K562 (cell line): ENCODE measurements around the gene MAP1LC3B2. TPM values are rescaled to one million over a fixed set of nuclear protein-coding genes. Genes with fewer than 3 reads are reported as not detected.

ENCODE experiments used
- ATAC-seq: fragments of 200-7000 bp; cut with Tn5 transposase; 3 replicates; pipeline ENCODE4 v1.9.1; 2020; ENCODE audit warnings: moderate library complexity
- BruUV-seq: library from RNA; stranded (reverse); fragments of 400-500 nt; replicated peaks from 2 replicates; lab custom pipeline; 2021; lab: Mats Ljungman, UMichigan
- CTCF ChIA-PET: fragments of 300-600 bp; formaldehyde crosslinking; extraction: SDS; loops from one replicate; lab custom pipeline; 2021; ENCODE audit warnings: low intra/inter-chr PET ratio; lab: Yijun Ruan, JAX
- POLR2A ChIA-PET: fragments of 300-600, 350-650 bp; sonication (Branson Sonifier 250); formaldehyde crosslinking; extraction: SDS; loops from one replicate; lab custom pipeline; 2021; ENCODE audit warnings: antibody characterized with exemption, inconsistent platforms; lab: Yijun Ruan, JAX
- DNase-seq, 4 experiments: peaks; one replicate each; pipeline versions ENCODE4 v3.0.0 to v3.0.0-alpha.2; 2011 to 2018; ENCODE audit warnings: low spot score in 3 of 4, mixed read lengths in 3 of 4; ENCODE audit errors: extremely low read depth in 1 of 4
- FAIRE-seq: peaks from 2 replicates; lab custom pipeline; 2011; peaks lifted over from hg19 to GRCh38; lab: Jason Lieb, UNC
- H2AFZ ChIP-seq: 2 replicates; pipeline ENCODE4 v1.6.0; 2011; ENCODE audit warnings: low read depth, low read length, control low read depth, inconsistent platforms
- H3K27ac ChIP-seq: fragments of 200-600 bp; 3 replicates; pipeline ENCODE4 v1.8.0; 2011; ENCODE audit warnings: low read depth, mild to moderate bottlenecking, control low read depth, inconsistent platforms, low read length, moderate library complexity, mixed read lengths; ENCODE audit errors: extremely low read depth
- H3K27me3 ChIP-seq, 2 experiments: fragments of 300-600 bp in 1 of 2; 2 replicates in 1 of 2; 3 replicates in 1 of 2; pipeline versions ENCODE4 v1.6.0 to v1.8.0; 2011; ENCODE audit warnings: inconsistent platforms in 2 of 2, low read length in 2 of 2, mild to moderate bottlenecking in 1 of 2, mixed read lengths in 1 of 2, moderate library complexity in 1 of 2; ENCODE audit not compliant: control insufficient read depth in 2 of 2, insufficient read depth in 2 of 2
- H3K36me3 ChIP-seq: fragments of 300-600 bp; 3 replicates; pipeline ENCODE4 v1.8.0; 2011; ENCODE audit warnings: mild to moderate bottlenecking, low read length, inconsistent platforms; ENCODE audit not compliant: control insufficient read depth, insufficient read depth
- H3K4me1 ChIP-seq, 2 experiments: fragments of 200-600 bp in 1 of 2; replicated peaks in 1 of 2; 2 replicates in 1 of 2; 3 replicates in 1 of 2; pipeline versions ENCODE4 v1.5.1 to v1.8.0; 2011; ENCODE audit warnings: inconsistent platforms in 2 of 2, low read length in 2 of 2, mild to moderate bottlenecking in 1 of 2, mixed read lengths in 1 of 2, moderate library complexity in 1 of 2; ENCODE audit not compliant: control insufficient read depth in 2 of 2, insufficient read depth in 2 of 2
- H3K4me2 ChIP-seq: 2 replicates; pipeline ENCODE4 v1.6.1; 2011; ENCODE audit warnings: low read length, control low read depth, inconsistent platforms, mixed read lengths; ENCODE audit not compliant: insufficient read depth
- H3K4me3 ChIP-seq: fragments of 200-600 bp; sonication (generic), shearing (Covaris generic); 2 replicates; pipeline ENCODE4 v1.5.1; 2016; ENCODE audit warnings: control low read depth, inconsistent platforms
- H3K79me2 ChIP-seq: fragments of 200-600 bp; 3 replicates; pipeline ENCODE4 v1.8.0; 2011; ENCODE audit warnings: low read length, inconsistent platforms; ENCODE audit not compliant: control insufficient read depth, insufficient read depth
- H3K9ac ChIP-seq, 2 experiments: 2 replicates each; pipeline versions ENCODE4 v1.6.0 to v1.6.1; 2011; ENCODE audit warnings: low read depth in 2 of 2, low read length in 2 of 2, control low read depth in 1 of 2, inconsistent platforms in 1 of 2, mild to moderate bottlenecking in 1 of 2, mixed read lengths in 1 of 2; ENCODE audit not compliant: insufficient read depth in 1 of 2
- H3K9me1 ChIP-seq: one replicate; pipeline ENCODE4 v1.6.0; 2011; ENCODE audit warnings: inconsistent platforms, mild to moderate bottlenecking, low read length, moderate library complexity; ENCODE audit not compliant: control insufficient read depth, insufficient read depth
- H3K9me3 ChIP-seq: replicated peaks from 2 replicates; pipeline ENCODE4 v1.5.1; 2011; ENCODE audit warnings: low read depth, low read length, inconsistent platforms; ENCODE audit not compliant: control insufficient read depth, insufficient read depth
- H4K20me1 ChIP-seq: replicated peaks from 2 replicates; pipeline ENCODE4 v1.6.1; 2011; ENCODE audit warnings: low read length, inconsistent platforms, mixed read lengths; ENCODE audit not compliant: control insufficient read depth, insufficient read depth
- BMI1 ChIP-seq: fragments of 150-350 bp; IDR thresholded peaks from 2 replicates; pipeline ENCODE4 v1.6.1; 2014; ENCODE audit warnings: low read length
- CBFA2T2 ChIP-seq: fragments of 450-650 bp; conservative IDR thresholded peaks from 2 replicates; pipeline ENCODE4 v1.6.1; 2017; ENCODE audit warnings: mild to moderate bottlenecking
- GABPB2 ChIP-seq: fragments of 250-450 bp; sonication (Bioruptor Pico); conservative IDR thresholded peaks from 2 replicates; pipeline ENCODE4 v1.5.1; 2021; ENCODE audit warnings: mild to moderate bottlenecking
- PCBP1 ChIP-seq: fragments of 200-400 bp; formaldehyde crosslinking; IDR thresholded peaks from 2 replicates; pipeline ENCODE4 v1.6.1; 2018; ENCODE audit warnings: mild to moderate bottlenecking, low read depth, low read length; ENCODE audit not compliant: poor library complexity, severe bottlenecking
- TAF7 ChIP-seq: fragments of 450-650 bp; IDR thresholded peaks from 2 replicates; pipeline ENCODE4 v1.6.1; 2016; ENCODE audit warnings: missing genetic modification characterization, missing compliant biosample characterization
- ZBTB17 ChIP-seq: fragments of 450-650 bp; formaldehyde crosslinking; IDR thresholded peaks from 2 replicates; pipeline ENCODE4 v1.4.0; 2020; ENCODE audit warnings: mild to moderate bottlenecking
- ZNF24 ChIP-seq: fragments of 450-650 bp; IDR thresholded peaks from 2 replicates; pipeline ENCODE4 v1.6.1; 2016
- ZNF311 ChIP-seq: fragments of 250-450 bp; sonication (Bioruptor Pico); IDR thresholded peaks from 2 replicates; pipeline ENCODE4 v1.4.0; 2020; ENCODE audit warnings: mild to moderate bottlenecking, moderate library complexity
- ZNF445 ChIP-seq: fragments of 250-450 bp; sonication (Bioruptor Pico); IDR thresholded peaks from 2 replicates; pipeline ENCODE4 v1.4.0; 2020; ENCODE audit warnings: low read depth, mild to moderate bottlenecking, moderate library complexity
- WGBS: fragments of 100-300 bp; shearing (Covaris generic); methylation state at CpG from one replicate; pipeline ENCODE4 v1.1.6; 2016; ENCODE audit warnings: low coverage, mixed read lengths; ENCODE audit not compliant: insufficient coverage; ENCODE audit errors: missing lambda C conversion rate; 5-methylcytosine and 5-hydroxymethylcytosine counted together
- in situ Hi-C: fragments of 300-500 bp; cut with MboI; formaldehyde crosslinking; loops from 4 replicates; pipeline ENCODE4 v1.15.0; 2018; ENCODE audit warnings: inconsistent platforms, mixed read lengths
- intact Hi-C: fragments of 100-400 bp; cut with micrococcal nuclease; formaldehyde crosslinking; loops from 2 replicates; pipeline ENCODE4 v1.14.2; 2022
- polyA plus RNA-seq, 8 experiments: library from polyadenylated mRNA; depleted of rRNA in 4 of 8; stranded (reverse) in 5 of 8; unstranded in 3 of 8; fragments of >200 nt; fragmentation: Nextera tagmentation in 2 of 8; fragmentation: Illumina TruSeq in 1 of 8; extraction: Ambion mirVana in 2 of 8; extraction: Trizol in 1 of 8; gene quantifications; 2 replicates each; pipeline versions ENCODE4 v1.2.1 to v1.2.3, GENCODE V29; 2011 to 2014; ENCODE audit warnings: inconsistent platforms in 1 of 8, missing spikeins in 1 of 8
- total RNA-seq, 7 experiments: library from RNA; depleted of rRNA in 6 of 7; stranded (reverse); fragments of >200 nt in 6 of 7; fragmentation: Illumina TruSeq in 2 of 7; extraction: Trizol in 2 of 7; gene quantifications; 2 replicates each; pipeline versions ENCODE4 v1.2.1 to v1.2.3, GENCODE V29; 2011 to 2021; ENCODE audit warnings: low replicate concordance in 1 of 7
- TF ChIP-seq, protein P1 (sequence below): fragments of 450-650 bp; formaldehyde crosslinking; IDR thresholded peaks from 2 replicates; pipeline ENCODE4 v1.4.0; 2020; ENCODE audit warnings: mild to moderate bottlenecking, mixed read lengths
- TF ChIP-seq, protein P2 (sequence below), 2 experiments: fragments of 450-650 bp; conservative IDR thresholded peaks; 2 replicates each; pipeline ENCODE4 v1.6.1; 2017; ENCODE audit warnings: mild to moderate bottlenecking in 2 of 2, moderate library complexity in 2 of 2
- TF ChIP-seq, protein P3 (sequence below): fragments of 250-450 bp; sonication (Bioruptor Pico); IDR thresholded peaks from 2 replicates; pipeline ENCODE4 v1.4.0; 2020; ENCODE audit warnings: borderline replicate concordance
- TF ChIP-seq, protein P4 (sequence below): fragments of 450-650 bp; formaldehyde crosslinking; conservative IDR thresholded peaks from 2 replicates; pipeline ENCODE4 v1.4.0; 2022; ENCODE audit warnings: mild to moderate bottlenecking, missing genetic modification characterization

Gene MAP1LC3B2
- total and polyA plus RNA-seq, 9 of the 15 experiments (the other 6 are each of a cell fraction or from before 2014, with no cell fraction given), result 0.53 to 2.8 (median 0.76) TPM; not detected in 2

DNA sequence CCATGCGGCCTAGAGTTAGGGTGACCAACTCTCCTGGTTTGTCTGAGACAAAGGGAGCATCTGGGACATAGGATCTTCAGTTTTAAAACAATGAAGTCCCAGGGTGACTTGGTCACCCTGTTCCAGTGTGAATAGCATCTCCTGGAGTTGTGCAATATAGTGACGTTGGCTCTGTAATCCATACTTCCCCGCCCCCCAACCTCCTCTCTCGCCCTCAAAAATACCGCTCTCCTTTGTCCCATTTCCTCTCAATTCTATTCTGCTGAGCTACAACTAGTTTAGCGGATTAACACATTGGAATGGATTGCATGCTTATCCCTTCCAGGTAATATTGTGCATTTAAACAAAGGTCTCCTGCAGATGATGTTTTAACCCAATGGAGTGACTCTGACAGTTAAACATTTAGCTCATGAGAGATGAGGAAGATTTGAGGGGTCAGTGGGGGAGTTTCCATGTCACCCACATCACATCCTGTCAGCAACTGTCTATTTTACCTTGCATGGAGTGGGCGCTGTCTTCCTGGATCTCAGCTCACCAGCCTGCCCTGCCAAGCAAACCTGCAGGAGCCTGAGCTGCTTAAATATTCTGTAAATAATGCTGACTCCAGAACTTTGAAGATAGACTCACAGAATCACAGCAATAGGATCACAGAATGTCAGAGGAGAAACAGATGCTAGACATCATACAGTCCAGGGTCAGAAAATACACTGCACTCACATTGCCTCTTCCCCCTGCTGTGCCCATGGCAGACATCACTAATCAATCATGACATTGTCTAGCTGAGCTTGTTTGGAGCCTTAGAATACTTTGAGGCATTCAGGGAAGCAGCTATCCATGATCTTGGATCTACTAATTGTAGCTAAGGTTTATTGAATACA is 43.0 kb downstream of the MAP1LC3B2 start (continued):
- TF ChIP-seq ZBTB17 (CRISPR knock-in tag) (peak; percentile 95), BMI1 (no peak)
- TF ChIP-seq, protein P1, sequence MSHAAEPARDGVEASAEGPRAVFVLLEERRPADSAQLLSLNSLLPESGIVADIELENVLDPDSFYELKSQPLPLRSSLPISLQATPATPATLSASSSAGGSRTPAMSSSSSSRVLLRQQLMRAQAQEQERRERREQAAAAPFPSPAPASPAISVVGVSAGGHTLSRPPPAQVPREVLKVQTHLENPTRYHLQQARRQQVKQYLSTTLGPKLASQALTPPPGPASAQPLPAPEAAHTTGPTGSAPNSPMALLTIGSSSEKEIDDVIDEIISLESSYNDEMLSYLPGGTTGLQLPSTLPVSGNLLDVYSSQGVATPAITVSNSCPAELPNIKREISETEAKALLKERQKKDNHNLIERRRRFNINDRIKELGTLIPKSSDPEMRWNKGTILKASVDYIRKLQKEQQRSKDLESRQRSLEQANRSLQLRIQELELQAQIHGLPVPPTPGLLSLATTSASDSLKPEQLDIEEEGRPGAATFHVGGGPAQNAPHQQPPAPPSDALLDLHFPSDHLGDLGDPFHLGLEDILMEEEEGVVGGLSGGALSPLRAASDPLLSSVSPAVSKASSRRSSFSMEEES, result no peak

DNA sequence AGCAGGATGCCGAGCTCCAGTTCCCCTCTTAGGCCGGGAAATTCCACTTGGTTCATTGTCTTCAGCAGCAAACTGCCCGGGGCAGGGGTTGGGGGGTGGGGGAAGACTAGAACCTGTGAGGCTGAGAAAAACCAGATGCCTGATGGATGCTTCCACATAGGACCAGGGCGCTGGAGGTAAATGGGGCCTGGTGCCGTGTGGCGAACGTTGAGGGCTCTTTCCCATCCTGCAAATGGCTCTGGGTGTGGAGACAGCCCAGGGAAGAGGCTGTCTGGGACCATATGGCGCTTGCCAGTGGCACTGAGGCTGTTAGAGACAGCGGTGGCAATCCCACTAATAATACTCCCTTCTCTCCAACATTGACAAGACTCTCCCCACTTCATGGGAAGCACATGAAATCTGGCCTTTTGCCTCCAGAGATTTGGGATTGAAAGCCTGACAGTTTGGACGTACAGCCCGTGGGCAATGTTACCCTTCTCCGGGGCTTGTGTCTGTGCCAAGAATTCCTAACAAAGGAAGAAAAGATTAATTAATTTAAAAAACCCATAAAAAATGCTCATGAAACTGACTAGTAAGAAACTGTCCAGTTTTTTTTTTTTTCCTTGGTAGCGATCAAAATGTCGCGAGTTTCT is 44.5 kb downstream of the MAP1LC3B2 start:
- Histone ChIP-seq H3K36me3 (no peaks in the 10 kb centered on the region), H3K4me2 (no peak overlapping the region), H3K27me3 (no peaks in the 10 kb centered on the region), H2AFZ (no peak overlapping the region), H3K9me1 (no peaks in the 10 kb centered on the region), H3K9ac (no peak overlapping the region; a peak in 1 of 4 replicates), H3K27ac (no peak overlapping the region), H3K9me3 (no peaks in the 10 kb centered on the region), H4K20me1 (no peaks in the 10 kb centered on the region), H3K4me3 (no peak overlapping the region), H3K4me1 (peaks cover 26 to 35% of the 10 kb centered on the region in 2 experiments), H3K79me2 (no peaks in the 10 kb centered on the region)
- BruUV-seq, result no TSS peak
- CTCF ChIA-PET, result no interaction called here
- in situ Hi-C loops, result no loop called here
- no peak for FAIRE-seq
- WGBS, result 84% methylated on average over 12 of the region's 15 CpGs
- no peak for ATAC-seq
- POLR2A ChIA-PET, result interaction anchor here (0.5 to 0.7 kb wide), 3 partner anchors 13 to 557 kb away, joined by 3 to 4 read pairs (median 3); no protein-coding TSS in a partner anchor
- intact Hi-C loops, result no loop called here
- no peak for DNase-seq
- TF ChIP-seq CBFA2T2 (no peak), ZNF445 (no peak), TAF7 (tag) (no peak), ZNF24 (no peak), PCBP1 (no peak), GABPB2 (CRISPR knock-in tag) (no peak), ZNF311 (CRISPR knock-in tag) (no peak)
- TF ChIP-seq, protein P2, sequence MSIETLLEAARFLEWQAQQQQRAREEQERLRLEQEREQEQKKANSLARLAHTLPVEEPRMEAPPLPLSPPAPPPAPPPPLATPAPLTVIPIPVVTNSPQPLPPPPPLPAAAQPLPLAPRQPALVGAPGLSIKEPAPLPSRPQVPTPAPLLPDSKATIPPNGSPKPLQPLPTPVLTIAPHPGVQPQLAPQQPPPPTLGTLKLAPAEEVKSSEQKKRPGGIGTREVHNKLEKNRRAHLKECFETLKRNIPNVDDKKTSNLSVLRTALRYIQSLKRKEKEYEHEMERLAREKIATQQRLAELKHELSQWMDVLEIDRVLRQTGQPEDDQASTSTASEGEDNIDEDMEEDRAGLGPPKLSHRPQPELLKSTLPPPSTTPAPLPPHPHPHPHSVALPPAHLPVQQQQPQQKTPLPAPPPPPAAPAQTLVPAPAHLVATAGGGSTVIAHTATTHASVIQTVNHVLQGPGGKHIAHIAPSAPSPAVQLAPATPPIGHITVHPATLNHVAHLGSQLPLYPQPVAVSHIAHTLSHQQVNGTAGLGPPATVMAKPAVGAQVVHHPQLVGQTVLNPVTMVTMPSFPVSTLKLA (conservative IDR thresholded peaks at IDR 0.05), result no peak
- TF ChIP-seq, protein P3, sequence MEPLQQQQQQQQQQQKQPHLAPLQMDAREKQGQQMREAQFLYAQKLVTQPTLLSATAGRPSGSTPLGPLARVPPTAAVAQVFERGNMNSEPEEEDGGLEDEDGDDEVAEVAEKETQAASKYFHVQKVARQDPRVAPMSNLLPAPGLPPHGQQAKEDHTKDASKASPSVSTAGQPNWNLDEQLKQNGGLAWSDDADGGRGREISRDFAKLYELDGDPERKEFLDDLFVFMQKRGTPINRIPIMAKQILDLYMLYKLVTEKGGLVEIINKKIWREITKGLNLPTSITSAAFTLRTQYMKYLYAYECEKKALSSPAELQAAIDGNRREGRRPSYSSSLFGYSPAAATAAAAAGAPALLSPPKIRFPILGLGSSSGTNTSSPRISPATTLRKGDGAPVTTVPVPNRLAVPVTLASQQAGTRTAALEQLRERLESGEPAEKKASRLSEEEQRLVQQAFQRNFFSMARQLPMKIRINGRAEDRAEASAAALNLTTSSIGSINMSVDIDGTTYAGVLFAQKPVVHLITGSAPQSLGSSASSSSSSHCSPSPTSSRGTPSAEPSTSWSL (CRISPR knock-in tag), result no peak
- TF ChIP-seq, protein P4, sequence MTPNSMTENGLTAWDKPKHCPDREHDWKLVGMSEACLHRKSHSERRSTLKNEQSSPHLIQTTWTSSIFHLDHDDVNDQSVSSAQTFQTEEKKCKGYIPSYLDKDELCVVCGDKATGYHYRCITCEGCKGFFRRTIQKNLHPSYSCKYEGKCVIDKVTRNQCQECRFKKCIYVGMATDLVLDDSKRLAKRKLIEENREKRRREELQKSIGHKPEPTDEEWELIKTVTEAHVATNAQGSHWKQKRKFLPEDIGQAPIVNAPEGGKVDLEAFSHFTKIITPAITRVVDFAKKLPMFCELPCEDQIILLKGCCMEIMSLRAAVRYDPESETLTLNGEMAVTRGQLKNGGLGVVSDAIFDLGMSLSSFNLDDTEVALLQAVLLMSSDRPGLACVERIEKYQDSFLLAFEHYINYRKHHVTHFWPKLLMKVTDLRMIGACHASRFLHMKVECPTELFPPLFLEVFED (CRISPR knock-in tag), result no peak
